Keratinocyte (primary cell): ENCODE results near the gene SFMBT2. TPM values are rescaled to one million over a fixed set of nuclear protein-coding genes. Genes with fewer than 3 reads are reported as not detected.

ENCODE experiments used
- DNase-seq: peaks from one replicate; pipeline ENCODE4 v3.0.0-alpha.2; 2011; ENCODE audit warnings: low read depth, missing footprints, low spot score
- FAIRE-seq: peaks from 2 replicates; lab custom pipeline; 2011; peaks lifted over from hg19 to GRCh38; lab: Jason Lieb, UNC
- H2AFZ ChIP-seq: 2 replicates; pipeline ENCODE4 v1.6.0; 2012; ENCODE audit warnings: low read length, control low read depth, inconsistent platforms; ENCODE audit not compliant: control insufficient read depth
- H3K27ac ChIP-seq: 2 replicates; pipeline ENCODE4 v1.5.1; 2011; ENCODE audit warnings: low read length; ENCODE audit not compliant: control insufficient read depth, insufficient read depth
- H3K27me3 ChIP-seq: 3 replicates; pipeline ENCODE4 v1.6.0; 2011; ENCODE audit warnings: low read length; ENCODE audit not compliant: control insufficient read depth, insufficient read depth; ENCODE audit errors: extremely low read depth
- H3K36me3 ChIP-seq, 2 experiments: 2 replicates in 1 of 2; 3 replicates in 1 of 2; pipeline ENCODE4 v1.5.1; 2011; ENCODE audit warnings: low read length in 2 of 2, mild to moderate bottlenecking in 1 of 2; ENCODE audit not compliant: control insufficient read depth in 2 of 2, insufficient read depth in 2 of 2; ENCODE audit errors: extremely low read depth in 1 of 2
- H3K4me1 ChIP-seq: 3 replicates; pipeline ENCODE4 v1.5.1; 2011; ENCODE audit warnings: low read length; ENCODE audit not compliant: control insufficient read depth, insufficient read depth; ENCODE audit errors: extremely low read depth
- H3K4me2 ChIP-seq: 3 replicates; pipeline ENCODE4 v1.6.0; 2011; ENCODE audit warnings: low read depth, low read length; ENCODE audit not compliant: control insufficient read depth, insufficient read depth; ENCODE audit errors: extremely low read depth
- H3K4me3 ChIP-seq, 3 experiments: fragments of 200-600 bp in 1 of 3; sonication (generic) in 1 of 3; 2 replicates in 2 of 3; 3 replicates in 1 of 3; pipeline ENCODE4 v1.5.1; 2011 to 2016; ENCODE audit warnings: low read length in 3 of 3, mild to moderate bottlenecking in 3 of 3, control low read depth in 2 of 3, inconsistent platforms in 1 of 3, low read depth in 1 of 3, mixed read lengths in 1 of 3, mixed run types in 1 of 3, moderate library complexity in 1 of 3; ENCODE audit not compliant: control insufficient read depth in 2 of 3, insufficient read depth in 2 of 3; ENCODE audit errors: extremely low read depth in 1 of 3
- H3K79me2 ChIP-seq: 2 replicates; pipeline ENCODE4 v1.6.0; 2012; ENCODE audit warnings: low read length; ENCODE audit not compliant: control insufficient read depth, insufficient read depth
- H3K9ac ChIP-seq: 3 replicates; pipeline ENCODE4 v1.6.0; 2011; ENCODE audit warnings: low read length; ENCODE audit not compliant: control insufficient read depth, insufficient read depth; ENCODE audit errors: extremely low read depth
- H3K9me1 ChIP-seq: 3 replicates; pipeline ENCODE4 v1.6.0; 2011; ENCODE audit warnings: low read length; ENCODE audit not compliant: control insufficient read depth, insufficient read depth; ENCODE audit errors: extremely low read depth
- H3K9me3 ChIP-seq: 2 replicates; pipeline ENCODE4 v1.5.1; 2012; ENCODE audit warnings: low read depth, low read length; ENCODE audit not compliant: control insufficient read depth
- H4K20me1 ChIP-seq: 3 replicates; pipeline ENCODE4 v1.6.0; 2011; ENCODE audit warnings: low read length; ENCODE audit not compliant: control insufficient read depth, insufficient read depth; ENCODE audit errors: extremely low read depth
- EZH2 ChIP-seq: IDR thresholded peaks from one replicate; pipeline ENCODE4 v1.6.1; 2012; ENCODE audit warnings: inconsistent platforms, mild to moderate bottlenecking, low read length, moderate library complexity
- dilution Hi-C: fragments of 300-500 bp; cut with MboI; formaldehyde crosslinking; loops from one replicate; pipeline ENCODE4 v1.7.0; 2020; ENCODE audit warnings: low sequenced_read_pairs; ENCODE audit not compliant: extremely low pct_ligation_motif_present
- polyA plus RNA-seq, 5 experiments: library from polyadenylated mRNA; depleted of rRNA in 3 of 5; stranded (reverse) in 3 of 5; stranded (forward) in 1 of 5; unstranded in 1 of 5; fragments of >200 nt; gene quantifications; 1 replicate in 1 of 5; 2 replicates in 3 of 5; 3 replicates in 1 of 5; pipeline versions ENCODE4 v1.2.1 to v1.2.3, GENCODE V29; 2011 to 2012; ENCODE audit warnings: missing spikeins in 2 of 5, low read depth in 1 of 5, low replicate concordance in 1 of 5
- TF ChIP-seq, protein P1 (sequence below), 3 experiments: IDR thresholded peaks in 1 of 3; conservative IDR thresholded peaks in 1 of 3; optimal IDR thresholded peaks in 1 of 3; 2 replicates in 2 of 3; 3 replicates in 1 of 3; pipeline versions ENCODE3 to v1.5.1; 2011; ENCODE audit warnings: low read length in 3 of 3, mild to moderate bottlenecking in 3 of 3, moderate library complexity in 2 of 3, control low read depth in 1 of 3, inconsistent platforms in 1 of 3; ENCODE audit not compliant: insufficient read depth in 2 of 3; ENCODE audit errors: extremely low read depth in 1 of 3

The SFMBT2 gene
- polyA plus RNA-seq, 1 donor (not counting 4 experiments of a cell fraction or from before 2014, with no cell fraction given) = 0.71 TPM

- Histone ChIP-seq H3K9ac (no peak overlapping the region), H3K9me1 (no peaks in the 10 kb centered on the region), H3K4me2 (peak overlapping the region; percentile 38), H3K36me3 (no peaks in the 10 kb centered on the region), H3K27ac (no peak overlapping the region), H3K27me3 (no peaks in the 10 kb centered on the region), H3K9me3 (no peaks in the 10 kb centered on the region), H3K79me2 (no peaks in the 10 kb centered on the region), H3K4me3 (no peak overlapping the region), H4K20me1 (no peaks in the 10 kb centered on the region), H3K4me1 (peaks cover 5% of the 10 kb centered on the region), H2AFZ (no peak overlapping the region)
- FAIRE-seq (peak; percentile 29), DNase-seq (peak; percentile 15)
- dilution Hi-C loops = no loop called here
- TF ChIP-seq EZH2 = no peak
- TF ChIP-seq, protein P1, sequence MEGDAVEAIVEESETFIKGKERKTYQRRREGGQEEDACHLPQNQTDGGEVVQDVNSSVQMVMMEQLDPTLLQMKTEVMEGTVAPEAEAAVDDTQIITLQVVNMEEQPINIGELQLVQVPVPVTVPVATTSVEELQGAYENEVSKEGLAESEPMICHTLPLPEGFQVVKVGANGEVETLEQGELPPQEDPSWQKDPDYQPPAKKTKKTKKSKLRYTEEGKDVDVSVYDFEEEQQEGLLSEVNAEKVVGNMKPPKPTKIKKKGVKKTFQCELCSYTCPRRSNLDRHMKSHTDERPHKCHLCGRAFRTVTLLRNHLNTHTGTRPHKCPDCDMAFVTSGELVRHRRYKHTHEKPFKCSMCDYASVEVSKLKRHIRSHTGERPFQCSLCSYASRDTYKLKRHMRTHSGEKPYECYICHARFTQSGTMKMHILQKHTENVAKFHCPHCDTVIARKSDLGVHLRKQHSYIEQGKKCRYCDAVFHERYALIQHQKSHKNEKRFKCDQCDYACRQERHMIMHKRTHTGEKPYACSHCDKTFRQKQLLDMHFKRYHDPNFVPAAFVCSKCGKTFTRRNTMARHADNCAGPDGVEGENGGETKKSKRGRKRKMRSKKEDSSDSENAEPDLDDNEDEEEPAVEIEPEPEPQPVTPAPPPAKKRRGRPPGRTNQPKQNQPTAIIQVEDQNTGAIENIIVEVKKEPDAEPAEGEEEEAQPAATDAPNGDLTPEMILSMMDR (optimal IDR thresholded peaks at IDR 0.05 in 1 of 3, IDR thresholded peaks at IDR 0.05 in 1 of 3, conservative IDR thresholded peaks at IDR 0.05 in 1 of 3; ENCODE audit: extremely low read depth in 1 of 3, insufficient read depth in 2 of 3, low read length in 3 of 3) = no peak
Measured at GRCh38 chr10:7354330-7355047, 56.3 kb downstream of the SFMBT2 start.

DNA sequence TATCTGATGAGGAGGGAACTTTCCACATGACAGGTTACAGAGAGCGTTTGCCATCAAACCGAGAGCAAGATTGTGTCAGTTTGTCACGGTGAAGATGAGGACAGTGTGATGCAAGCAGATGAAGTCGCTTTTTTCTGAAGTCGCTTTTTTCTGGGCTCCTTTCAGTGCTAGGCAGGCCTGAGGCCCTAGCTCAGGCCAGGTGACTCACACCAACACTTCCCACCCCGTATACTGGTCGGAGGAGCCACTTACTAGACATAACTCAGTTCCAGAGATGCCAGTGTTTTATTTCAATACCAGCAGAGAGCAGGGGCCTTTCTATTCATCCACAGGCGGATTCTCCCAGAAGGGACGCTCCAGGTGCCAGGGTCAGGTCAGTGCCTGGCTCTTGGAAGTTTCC, 58.9 kb downstream of the SFMBT2 start:
- Histone ChIP-seq H3K27ac (no peak overlapping the region), H3K9ac (no peak overlapping the region), H2AFZ (no peak overlapping the region), H3K4me1 (peaks cover 5% of the 10 kb centered on the region), H3K9me1 (no peaks in the 10 kb centered on the region), H3K4me2 (no peak overlapping the region), H3K36me3 (no peaks in the 10 kb centered on the region), H3K27me3 (no peaks in the 10 kb centered on the region), H3K9me3 (no peaks in the 10 kb centered on the region), H3K4me3 (no peak overlapping the region), H4K20me1 (no peaks in the 10 kb centered on the region), H3K79me2 (no peaks in the 10 kb centered on the region)
- DNase-seq = no peak
- TF ChIP-seq, protein P1 (optimal IDR thresholded peaks at IDR 0.05 in 1 of 3, IDR thresholded peaks at IDR 0.05 in 1 of 3, conservative IDR thresholded peaks at IDR 0.05 in 1 of 3; ENCODE audit: extremely low read depth in 1 of 3, insufficient read depth in 2 of 3, low read length in 3 of 3) = no peak
- TF ChIP-seq EZH2 = no peak
- dilution Hi-C loops = no loop called here
- FAIRE-seq = no peak
